IPS DF 4.7 (cell line): Measurements from ENCODE around the gene DDHD1.
A peak's percentile ranks its signal among the peaks of the same experiment; 100 is the strongest.
"Not testable (repeated sequence)": the region's sequence is repeated elsewhere in the genome, so short reads cannot be mapped to it uniquely, and the experiment has no call there.

ENCODE experiments used
- DNase-seq: peaks from one replicate; pipeline ENCODE4 v3.0.0-alpha.2; 2013; ENCODE audit warnings: low spot score; ENCODE audit errors: extremely low read depth

Gene DDHD1

DNA sequence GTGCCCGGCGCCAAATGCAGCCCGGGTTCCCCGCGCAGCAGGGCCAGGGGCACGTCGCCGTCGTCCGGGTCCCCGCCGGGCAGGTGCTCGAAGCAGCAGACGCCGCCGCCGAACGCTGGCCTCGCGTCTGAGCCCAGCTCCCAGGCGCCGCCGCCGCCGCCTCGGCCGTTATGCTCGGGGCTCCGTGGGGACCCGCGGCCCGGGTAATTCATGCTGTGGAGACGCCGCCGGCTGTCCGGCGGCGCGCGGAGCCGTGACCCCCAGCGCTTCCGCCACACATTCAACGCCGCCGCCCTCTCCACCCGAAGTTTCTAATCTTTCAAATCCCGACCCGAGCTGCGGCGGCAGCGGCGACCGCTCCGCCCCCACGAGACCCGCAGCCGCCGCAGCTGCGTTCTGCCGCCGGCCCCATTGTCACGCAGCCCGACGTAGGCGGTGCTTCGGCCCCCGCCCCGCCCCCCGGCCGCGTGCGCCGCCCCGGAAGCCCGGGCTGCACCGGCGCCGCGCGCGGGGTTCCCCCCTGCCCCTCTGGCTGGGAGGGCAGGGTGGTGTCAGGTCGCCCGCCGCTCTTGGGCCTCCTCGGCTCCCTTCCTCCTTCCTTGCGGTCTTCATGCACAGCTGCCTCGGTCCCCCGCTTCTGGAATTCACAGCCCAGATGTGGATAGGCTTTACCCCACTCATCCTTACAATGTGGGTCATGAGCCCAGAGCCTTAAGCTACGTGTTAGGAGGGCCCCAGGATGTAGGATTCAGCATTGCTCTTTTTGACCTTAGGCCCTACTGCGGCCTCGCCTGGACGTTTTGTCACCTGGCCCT, at the start of gene DDHD1:
Gene DDHD1 (minus strand): TSS at position 437 of the 815 bp plus-strand sequence. CDS start 225 bp downstream, at position 212.
- no peak for DNase-seq

DNA sequence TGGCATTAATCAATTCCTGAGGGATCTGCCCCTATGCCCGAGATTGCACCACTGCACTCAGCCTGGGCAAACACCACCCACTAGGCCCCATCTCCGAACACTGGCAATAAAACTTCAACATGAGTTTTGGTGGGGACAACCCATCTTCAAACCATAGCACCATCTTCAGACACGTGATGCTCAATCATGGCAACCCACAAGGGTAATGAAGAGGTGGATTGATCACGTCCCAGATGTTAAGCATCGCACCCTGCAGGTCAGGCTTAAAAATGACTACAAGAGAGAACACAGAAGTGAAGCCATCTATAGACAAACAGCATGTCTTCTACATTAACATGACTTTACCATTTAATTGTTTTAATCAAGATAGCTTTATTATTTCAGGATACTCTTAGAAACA, 42.8 kb upstream of the DDHD1 start:
- DNase-seq, result no peak

DNA sequence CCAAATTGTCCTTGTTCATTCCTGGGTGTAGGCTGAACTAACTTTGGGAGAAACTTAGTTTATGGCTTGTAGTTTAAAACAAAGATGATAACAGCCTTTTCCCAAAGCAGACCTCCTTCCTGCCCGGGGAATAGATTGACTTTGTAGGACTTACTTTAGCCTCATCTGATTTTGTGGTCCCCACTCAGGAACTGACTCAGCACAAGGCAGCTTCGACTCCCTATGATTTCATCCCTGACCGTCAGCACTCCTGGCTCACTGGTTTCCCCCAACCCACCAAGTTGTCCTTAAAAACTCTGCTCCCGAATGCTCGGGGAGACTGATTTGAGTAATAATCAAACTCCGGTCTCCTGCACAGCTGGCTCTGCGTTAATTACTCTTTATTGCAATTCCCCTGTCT, 40.1 kb upstream of the DDHD1 start:
- DNase-seq, result no peak

DNA sequence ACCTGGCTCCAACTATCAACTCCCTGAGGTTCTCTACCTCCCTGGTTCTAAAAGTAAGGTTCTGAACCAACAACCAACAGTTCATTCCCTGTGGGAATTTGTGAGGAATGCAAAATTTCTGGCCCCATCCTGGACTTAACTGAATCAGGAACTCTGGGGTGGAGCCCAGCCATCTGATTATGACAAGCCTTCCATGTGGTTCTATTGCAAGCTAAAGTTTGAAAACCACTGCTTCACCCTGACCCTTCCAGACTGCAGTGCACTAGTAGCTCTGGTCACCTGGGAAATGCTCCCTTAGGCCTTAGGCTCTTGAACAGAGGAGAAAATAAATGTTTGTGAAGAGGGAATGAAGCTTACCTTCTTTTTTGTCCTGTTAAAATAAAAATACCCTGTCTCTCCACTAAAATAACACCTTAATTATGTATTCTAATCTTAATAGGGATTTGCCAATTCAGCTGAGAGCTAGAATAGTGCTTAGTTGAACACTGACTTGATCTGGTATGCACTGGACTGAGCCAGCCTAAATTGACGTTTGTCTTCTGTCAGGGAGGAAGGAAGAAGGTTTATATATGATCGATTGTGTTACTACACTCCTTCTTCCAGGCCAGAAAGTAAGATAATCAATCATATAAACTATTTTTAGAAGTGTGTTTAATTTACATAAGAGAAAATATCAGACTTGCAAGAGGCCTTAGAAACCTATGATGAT, 39.1 kb upstream of the DDHD1 start:
- no peak for DNase-seq

DNA sequence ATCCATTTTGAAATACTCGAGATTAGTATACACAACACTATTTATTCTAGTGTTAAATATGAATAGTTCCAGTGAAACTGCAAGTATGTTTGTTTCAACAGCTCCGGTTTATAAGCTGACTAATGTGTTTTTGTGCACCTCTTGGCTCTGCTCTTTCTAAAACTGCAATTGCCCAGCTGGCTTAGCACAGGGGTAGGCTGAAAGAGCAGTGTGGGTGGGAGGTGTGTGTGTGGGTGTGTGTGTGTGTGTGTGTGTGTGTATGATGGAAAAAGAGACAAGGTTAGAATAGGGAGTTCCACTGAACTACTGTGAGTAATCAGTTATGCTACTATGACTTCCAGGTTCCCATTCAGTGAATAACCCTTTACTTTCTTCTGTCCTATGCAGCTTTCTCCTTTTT, 37.8 kb upstream of the DDHD1 start:
- DNase-seq, result no peak

DNA sequence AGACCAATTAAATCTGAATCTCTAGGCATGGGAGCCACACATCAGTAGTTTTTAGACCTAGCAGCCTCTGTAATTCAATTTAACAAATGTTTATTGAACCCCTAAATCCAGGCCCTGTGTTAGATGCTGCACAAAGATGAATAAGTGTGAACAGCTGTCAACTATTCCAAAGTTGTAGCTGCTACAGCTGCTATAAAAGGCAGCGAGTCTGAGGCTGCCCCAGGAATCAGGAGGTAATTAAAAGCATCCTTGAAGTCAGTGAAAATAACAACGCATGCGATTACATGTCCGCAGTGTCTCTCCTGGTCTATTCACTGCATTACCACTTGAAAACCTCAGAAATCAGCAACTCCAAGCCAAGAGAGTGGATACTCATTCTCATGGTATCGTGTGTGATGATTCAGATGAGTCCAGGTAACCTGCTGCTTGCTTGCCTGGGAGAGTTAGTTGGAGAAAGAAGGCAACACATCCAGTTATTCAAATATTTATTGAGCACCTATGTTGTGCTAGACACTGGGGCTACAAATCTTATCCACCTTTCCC, 34.9 kb upstream of the DDHD1 start:
- DNase-seq, result no peak

DNA sequence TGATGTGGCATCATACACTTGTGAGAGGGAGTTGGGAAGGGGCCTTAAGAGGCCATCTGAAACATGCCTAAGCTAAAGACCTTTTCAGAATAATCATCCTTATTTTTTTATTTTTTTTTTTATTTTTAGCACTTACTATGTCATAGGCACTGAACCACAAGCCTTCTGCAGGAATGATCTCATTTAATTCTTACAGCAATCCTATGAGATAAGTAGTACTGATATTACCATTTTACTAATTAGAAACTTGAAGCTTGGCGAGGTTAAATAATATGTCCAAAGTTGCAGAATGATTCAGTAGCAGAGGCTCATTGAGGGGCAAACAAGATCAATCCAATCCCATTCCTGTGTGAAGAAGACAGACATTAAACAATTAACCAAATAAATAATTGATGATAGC, 33.4 kb upstream of the DDHD1 start:
- DNase-seq, result no peak

DNA sequence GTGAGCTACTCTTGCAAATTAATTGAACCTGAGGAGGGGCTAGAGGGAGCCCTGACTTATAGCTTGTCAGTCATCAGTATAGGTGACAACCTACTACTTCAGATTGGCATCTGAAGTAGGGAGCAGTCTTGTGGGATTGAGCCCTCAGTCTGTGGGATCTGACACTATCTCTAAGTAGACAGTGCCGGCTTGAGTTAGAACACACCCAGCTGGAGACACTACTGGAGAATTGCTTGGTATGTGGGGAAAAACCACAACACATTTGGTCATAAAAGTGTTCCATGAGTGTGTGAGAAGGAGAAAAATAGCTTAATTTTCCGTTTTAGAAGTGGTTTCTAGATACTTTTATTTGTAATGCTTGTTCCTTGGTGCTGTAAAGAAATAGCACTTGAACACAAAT, 30.5 kb upstream of the DDHD1 start:
- no peak for DNase-seq

DNA sequence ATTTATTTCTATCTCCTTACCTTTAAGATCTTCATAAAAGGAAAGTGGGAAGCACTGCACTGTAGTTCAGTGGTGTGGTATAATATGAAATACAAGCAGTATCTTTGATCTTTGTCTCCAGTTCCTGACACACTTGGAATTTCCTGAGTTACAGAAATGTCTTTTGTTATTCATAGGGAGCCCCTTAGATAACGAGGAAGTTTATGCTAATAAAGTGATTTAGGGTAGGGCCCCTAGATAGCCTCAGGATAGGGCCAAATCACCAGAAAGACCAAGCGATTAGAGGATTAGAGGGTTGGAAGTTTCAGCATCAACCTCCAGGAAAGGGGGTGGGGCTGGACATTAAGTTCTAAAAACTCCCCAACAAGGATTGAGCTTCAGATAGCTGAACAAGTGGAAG, 29.9 kb upstream of the DDHD1 start:
- DNase-seq, result no peak

DNA sequence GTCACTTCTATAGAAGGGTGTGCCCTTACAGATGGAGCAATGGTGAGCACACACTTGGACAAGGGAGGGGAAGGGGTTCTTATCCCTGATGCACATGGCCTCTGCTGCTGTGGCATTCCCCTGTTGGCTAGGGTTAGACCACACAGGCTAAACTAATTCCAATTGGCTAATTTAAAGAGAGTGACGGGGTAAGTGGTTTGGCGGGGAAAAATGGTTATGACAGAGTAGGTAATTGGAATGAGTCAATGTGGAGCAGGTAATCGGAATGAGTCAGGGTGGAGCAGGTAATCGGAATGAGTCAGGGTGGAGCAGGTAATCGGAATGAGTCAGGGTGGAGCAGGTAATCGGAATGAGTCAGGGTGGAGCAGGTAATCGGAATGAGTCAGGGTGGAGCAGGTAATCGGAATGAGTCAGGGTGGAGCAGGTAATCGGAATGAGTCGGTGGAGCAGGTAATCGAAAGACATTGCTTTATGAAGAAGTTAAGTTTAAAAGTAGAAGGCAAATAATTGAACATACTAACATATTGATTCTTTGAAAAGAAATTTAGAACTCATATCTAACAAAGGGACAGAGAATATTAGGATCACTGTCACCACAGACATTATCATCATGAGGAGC, 28.4 kb upstream of the DDHD1 start:
- DNase-seq, result not testable (repeated sequence)

DNA sequence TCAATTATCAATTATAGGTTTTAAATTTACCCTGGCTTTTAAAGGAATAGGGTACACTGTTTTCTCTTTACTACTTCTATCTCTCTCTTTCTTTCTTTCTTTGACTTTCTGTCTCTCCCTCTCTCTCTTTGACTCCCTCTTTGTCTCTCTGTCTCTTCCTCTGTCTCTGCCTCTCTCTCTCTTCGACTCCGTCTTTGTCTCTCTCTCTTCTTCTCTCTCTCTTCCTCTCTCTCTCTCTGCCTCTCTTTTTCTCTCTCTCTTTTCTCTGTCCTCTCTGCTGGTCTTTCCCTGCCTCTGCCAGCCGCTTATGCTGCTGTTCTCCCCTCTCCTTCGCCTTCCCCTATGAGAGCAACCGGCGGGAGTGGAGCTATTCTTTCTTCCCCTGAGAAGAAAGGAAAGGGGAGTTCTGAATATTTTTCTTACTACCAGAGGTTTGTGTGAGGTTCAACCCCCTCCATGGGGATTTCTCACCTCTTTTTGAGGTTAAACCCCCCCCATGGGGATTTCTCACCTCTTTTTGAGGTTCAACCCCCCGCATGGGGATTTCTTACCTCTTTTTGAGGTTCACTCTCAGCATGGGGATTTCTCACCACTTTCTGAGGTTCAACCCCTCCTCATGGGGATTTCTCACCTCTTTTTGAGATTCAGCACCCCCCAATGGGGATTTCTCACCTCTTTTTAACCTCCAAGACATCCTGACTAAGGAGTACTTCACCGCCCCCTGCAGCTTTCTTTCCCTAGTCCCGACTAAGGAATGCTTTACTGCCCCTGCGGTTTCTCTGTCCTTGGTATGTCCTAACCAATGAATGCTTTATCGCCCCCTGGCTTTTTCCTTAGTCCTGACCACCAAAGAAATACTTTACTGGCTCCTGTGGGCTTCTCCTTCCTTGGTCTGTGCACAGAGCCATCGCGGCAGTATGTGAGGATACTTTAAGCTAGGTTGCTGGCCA, 27.4 kb upstream of the DDHD1 start:
- DNase-seq, result peak; percentile 25

DNA sequence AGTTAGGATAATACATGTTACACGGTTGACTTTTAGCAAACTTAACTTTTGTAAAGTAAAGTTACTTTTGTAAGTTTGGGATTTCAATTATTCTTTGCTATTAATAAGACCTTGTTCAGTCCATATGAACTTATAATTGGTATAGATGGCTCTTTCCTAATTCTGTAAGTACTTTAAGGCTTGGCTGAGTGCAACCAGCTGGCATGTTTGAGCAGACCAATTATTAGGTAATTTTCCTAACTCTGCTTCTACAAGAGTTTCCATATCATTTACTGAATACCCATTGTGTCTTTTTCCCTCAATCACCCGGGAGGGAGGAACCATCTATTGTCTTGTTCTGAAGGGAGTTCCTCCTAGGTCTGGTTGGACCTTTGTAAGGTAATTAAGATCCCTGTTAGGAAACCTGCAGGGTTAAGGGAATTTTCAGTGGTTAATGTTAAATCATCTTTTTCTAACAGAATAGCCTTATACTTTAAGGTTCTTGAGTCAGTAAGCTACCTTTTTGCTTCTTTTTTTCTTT, 26.4 kb upstream of the DDHD1 start:
- not testable (repeated sequence) for DNase-seq

DNA sequence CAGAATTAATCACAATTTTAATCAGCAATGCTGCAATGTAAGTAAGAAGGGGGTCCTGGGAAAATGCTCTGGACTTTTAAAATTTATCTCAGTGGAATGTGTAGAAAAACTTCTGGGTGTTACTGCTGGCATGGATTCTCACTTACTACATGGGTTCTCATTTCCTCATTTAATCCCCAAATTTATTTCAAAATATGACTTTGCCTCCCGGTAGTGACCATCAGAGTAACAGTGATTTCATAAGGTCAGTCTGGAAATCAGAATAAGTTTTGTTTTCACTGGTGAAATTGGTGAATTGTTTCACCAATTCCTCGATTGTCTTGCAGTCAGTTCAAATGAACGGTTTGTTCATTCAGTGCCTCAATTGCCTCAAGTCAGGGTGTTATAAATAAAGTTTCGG, 22.3 kb upstream of the DDHD1 start:
- no peak for DNase-seq

DNA sequence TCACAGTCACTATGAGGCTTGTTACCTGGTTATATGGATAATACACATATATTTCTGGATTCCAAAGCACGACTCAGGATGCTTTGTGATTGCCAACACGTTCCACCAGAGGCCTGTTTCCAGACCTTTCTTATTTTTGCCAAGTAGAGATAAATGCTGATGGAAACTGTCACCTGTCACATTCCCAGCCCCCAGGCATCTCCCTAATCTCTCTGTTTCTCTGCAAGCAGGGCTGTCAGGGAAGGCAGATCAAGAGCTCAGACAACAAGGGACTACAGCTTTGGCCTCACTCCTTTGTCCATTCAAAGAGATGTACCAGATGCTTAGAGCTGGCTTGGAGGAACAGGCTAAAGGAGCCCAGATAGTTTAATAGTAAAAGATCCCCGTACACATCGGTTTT, 21.8 kb upstream of the DDHD1 start:
- no peak for DNase-seq

DNA sequence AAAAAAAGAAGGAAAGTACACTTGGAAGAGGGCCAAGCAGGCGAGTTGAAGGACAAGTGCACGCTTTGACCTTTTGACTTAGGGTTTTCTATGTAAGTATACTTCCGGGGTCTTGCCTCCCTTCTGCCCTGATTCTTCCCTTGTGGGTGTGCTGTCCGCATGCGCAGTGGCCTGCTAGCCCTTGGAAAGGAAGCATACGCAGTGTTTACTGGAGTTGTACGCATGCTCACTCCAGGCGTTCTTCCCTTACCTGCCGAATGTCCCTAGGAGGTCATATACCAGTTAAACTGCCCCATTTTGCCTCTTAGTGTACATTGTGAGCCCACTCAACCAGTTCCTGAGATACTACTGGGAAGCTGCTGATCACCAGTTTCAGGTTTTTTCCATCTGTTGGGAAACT, 15.7 kb upstream of the DDHD1 start:
- no peak for DNase-seq

DNA sequence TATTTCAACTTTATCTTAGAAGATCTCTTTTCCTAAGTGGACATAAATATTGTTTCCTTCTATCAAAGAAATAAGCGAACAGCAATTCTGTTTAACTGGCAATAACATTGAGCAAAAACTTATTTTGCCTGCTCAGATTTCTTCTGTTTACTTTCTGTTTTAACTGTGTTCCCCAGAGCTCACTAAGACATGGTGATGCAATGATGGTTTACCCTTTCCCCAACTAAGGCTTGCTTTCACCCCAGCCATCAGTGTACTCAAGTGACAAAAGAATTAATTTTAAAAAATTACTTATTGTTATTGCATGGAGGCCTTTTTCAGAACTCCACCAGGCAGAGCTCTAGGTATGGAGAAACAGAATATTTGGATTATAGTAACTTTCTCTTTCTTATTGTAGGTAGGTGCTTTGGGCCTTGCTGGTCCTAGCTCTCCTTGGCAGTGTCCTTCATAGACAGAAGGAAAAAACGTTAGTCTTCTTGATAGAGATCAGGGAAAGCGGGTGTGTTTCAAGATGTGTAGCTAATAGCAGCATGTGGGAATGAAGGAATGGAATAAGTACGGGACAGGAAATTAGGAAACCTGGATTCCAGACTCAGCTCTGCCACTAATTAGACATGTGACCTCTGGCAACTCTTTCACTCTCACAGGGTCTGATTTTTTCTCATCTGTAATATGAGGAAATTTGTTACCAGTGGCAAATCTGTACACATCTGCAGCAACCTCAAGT, 14.6 kb upstream of the DDHD1 start:
- DNase-seq, result no peak

DNA sequence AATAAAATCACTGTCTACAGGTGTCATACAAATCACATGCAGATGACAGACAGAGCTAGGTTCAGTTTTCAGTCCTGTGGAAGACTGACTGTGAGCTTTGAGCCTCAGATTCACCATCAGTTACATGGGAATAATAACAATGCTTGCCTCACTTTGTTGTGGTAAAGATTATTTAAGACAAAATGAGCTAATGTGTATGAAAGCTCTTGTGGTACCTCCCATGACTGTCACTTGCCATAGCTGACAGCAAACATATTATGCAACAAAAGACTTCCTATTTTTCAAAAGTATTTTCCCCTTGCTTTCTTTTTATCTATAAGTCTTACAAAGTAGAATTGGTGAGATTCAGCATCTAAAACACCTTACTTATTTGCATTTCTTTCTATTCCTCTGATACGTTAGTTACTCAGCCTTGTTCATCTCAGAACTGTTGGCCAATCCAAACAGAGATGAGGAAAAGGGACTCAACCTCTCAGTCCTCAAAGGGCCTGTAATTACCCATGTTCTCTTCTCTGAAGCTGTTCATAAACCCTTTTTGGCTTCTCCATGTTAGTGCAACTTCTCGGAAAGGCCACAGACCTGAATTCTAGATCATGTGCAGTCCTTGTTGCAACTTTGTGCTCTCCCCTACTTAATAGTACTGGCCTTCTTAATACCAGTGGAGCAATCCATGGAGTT, 8.8 kb upstream of the DDHD1 start:
- no peak for DNase-seq

DNA sequence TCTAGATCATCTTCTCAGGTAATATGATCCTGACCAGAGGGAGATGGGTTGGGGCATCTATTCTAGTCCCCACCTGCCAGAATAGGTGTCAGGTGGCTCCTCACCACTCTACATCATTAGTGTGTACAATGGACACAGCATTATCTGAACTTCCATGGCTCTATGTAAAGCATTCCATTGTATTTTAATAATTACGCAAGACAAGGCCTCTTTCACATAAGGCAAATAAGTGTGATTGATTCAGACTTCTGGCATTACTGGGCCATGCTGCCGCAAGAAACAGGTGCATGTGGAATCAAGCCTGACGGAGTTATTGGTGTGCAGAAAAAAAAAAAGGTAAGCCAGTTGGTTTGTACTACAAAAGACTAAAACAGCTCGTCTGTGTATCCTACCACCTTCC, 3.1 kb upstream of the DDHD1 start:
- no peak for DNase-seq

DNA sequence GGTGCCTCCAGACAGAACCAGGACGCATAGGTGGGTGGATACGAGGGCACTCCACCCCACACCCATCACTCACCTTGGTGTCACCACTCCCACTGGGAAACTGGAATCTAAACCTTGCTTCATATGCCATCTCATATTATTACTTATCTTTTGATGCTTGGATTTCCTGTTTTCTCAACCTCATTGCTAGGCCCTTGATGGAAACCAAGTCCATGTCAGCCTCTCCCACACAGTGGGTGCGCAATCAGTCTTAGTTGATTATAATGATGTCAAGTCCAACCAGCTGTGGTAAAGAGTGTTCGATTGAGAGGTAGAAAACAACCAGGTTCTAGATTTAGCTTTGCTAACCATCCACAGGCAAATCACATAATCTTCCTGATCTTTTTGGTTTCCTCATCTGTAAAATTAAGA, 584 bp upstream of the DDHD1 start:
- DNase-seq, result no peak
